Right lobe of liver (tissue), 4 donors: Measurements from ENCODE around the gene OR8K3.

Experiments
- POLR2A ChIP-seq: fragments of 450-650 bp; IDR thresholded peaks from one replicate; pipeline ENCODE4 v1.6.1; 2017; ENCODE audit warnings: antibody characterized with exemption, mild to moderate bottlenecking
- TF ChIP-seq, protein P1 (sequence below), 4 donors: fragments of 200-600 bp in 3 of 4; fragments of 450-650 bp in 1 of 4; IDR thresholded peaks; one replicate each; pipeline versions ENCODE4 v1.5.1 to v1.8.0; 2016 to 2022; ENCODE audit warnings: antibody characterized with exemption in 4 of 4, mild to moderate bottlenecking in 2 of 4
- donor health status: DM: no; HTN: no; CAD: no.
- donor health status: DM: no; HTN: no; CAD: no.
- donor health status: DM: no; HTN: yes; CAD: no.

DNA sequence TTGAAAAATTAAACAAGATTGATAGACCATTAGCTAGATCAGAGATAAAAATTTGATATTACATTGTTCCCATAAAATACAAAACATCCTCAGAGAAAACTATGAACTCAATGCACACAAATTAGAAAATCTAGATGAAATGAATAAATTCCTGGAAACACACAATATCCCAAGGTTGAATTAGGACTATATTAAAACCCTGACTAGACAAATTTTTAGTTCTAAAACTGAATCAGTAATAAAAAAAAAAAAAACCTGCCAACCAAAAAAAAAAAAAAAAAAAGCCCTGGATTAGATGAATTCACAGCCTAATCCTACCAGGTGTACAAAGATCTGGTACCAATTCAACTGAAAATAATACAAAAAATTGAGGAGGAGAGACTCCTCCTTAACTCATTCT lies 25.3 kb downstream of the OR8K3 start:
- TF ChIP-seq, protein P1, sequence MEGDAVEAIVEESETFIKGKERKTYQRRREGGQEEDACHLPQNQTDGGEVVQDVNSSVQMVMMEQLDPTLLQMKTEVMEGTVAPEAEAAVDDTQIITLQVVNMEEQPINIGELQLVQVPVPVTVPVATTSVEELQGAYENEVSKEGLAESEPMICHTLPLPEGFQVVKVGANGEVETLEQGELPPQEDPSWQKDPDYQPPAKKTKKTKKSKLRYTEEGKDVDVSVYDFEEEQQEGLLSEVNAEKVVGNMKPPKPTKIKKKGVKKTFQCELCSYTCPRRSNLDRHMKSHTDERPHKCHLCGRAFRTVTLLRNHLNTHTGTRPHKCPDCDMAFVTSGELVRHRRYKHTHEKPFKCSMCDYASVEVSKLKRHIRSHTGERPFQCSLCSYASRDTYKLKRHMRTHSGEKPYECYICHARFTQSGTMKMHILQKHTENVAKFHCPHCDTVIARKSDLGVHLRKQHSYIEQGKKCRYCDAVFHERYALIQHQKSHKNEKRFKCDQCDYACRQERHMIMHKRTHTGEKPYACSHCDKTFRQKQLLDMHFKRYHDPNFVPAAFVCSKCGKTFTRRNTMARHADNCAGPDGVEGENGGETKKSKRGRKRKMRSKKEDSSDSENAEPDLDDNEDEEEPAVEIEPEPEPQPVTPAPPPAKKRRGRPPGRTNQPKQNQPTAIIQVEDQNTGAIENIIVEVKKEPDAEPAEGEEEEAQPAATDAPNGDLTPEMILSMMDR (IDR thresholded peaks at IDR 0.05), result no peak
- no peak for TF ChIP-seq POLR2A
